ENCODE measurements around the gene CYTH3.

CYTH3 gene

DNA sequence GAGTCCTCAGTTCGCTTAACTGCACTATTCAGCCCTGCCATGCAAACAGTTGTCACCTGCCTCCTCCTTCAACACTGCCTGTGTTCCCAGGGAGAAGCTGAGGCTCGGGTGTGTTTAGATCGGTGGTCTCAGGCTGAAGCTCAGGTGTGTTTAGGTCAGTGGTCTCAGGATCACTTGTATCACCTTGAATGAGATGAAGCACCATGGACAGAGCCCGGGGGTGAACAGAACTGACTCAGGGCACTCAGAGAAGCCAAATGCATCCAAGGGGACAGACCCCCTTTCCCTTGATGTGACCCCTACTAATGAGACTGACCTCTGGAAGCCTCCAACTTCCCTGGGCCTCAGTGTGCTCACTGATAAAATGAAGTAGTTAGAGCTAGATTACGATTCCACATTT is 84.0 kb downstream of the CYTH3 start:
- DNase-seq = no peak

DNA sequence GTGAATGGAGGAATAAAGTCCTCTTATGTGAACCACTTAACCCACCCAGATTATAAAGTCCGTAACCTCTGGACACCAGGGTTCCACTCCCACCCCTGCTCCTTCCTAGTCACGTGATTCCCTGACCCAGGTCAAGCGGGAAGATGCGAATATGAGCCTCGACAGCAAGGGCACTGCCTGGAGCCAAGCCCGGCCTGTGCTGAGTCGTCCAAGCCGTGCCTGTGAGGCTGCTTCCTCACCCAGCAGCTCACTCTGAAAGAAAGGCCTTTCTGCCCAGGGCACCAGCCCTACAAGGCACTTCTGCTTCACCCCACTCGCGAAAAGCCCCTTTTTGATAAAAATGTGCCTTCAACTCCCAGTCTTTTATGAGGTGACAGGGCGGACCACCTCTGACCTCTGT is 85.8 kb downstream of the CYTH3 start:
- no peak for DNase-seq

DNA sequence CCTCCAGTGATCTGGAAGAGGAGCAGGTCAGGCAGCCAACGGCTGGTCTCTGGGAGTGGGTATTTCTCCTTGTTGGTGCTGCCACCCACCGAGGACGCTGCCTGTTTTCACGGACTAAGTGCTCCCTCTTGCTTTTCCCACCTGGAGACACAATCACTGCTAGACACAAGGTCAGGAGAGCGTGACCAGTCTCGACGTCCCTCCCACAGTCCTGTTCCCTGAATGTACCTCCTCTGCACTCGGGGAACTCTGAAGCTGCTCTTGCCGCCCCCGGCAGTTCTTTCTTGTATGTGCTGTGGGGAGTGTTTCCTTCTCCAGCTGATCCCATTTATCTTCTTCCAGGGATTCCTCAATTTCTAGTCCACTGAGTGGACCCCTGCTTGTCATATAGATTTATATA is 89.4 kb downstream of the CYTH3 start:
- no peak for DNase-seq

DNA sequence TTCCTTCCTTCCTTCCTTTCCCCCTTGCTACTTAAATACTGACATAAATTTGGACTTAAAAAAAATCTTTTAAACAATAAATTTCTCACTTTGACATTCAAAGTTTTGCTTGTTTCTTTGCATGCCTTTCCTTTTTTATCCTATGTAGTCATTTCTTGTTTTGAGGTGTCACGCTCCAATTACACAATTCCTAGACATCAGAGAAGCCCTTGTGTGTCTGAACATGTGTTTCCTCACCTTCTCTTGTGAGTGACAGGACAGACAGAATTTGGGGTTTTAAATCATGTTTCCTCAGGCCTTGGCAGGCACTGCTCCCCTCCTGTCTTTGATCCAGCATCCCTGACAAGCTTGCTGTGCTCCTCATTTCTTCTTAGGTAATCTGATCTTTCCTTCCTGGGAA is 91.3 kb downstream of the CYTH3 start:
- no peak for DNase-seq

DNA sequence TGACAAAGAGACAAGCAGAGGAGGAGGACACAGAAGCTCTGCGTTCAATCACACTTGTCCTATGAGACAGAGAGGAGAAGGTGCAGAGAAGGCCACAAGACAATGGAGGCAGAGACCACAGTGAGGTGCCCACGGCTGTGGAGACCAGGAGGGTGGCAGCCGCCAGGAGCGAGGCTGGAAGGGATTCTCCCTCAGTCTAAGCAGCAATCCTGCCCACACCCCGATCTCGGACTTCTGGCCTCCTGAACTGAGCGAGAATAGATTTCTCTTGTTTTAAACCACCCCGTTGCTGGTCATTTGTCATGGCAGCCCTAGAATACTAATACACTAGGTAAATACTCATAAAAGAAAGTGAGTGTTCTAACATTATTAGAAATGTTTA is 92.1 kb downstream of the CYTH3 start:
- DNase-seq = no peak

DNA sequence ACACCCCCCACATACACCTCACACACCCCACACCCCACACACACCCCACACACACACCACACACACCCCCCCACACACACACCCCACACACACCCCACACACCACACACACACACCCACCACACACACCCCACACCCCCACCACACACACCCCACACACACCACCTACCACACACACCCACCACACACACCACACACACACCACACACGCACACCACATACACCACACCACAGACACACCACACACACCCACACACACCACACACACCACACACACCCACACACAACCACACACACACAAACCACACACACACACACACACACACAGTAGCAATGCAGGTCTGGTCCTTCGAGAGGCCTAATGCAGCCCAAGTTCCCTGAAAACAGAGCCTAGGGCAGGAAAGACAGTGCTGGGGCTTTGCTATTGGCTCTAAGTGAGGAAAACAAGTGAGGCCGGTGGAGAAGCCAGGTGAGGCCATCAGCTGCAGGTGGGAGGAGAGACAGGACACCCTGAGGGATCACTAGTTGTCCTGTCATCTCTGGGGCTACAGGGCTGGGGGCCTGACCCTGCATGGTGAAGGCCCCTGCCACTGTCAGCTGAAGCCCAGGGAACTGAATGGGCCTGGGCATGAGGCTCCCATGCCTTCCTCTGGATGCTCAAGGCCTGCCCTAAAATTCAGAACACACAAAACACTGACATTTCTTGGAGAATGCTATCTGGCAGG is 92.6 kb downstream of the CYTH3 start:
- no peak for DNase-seq

DNA sequence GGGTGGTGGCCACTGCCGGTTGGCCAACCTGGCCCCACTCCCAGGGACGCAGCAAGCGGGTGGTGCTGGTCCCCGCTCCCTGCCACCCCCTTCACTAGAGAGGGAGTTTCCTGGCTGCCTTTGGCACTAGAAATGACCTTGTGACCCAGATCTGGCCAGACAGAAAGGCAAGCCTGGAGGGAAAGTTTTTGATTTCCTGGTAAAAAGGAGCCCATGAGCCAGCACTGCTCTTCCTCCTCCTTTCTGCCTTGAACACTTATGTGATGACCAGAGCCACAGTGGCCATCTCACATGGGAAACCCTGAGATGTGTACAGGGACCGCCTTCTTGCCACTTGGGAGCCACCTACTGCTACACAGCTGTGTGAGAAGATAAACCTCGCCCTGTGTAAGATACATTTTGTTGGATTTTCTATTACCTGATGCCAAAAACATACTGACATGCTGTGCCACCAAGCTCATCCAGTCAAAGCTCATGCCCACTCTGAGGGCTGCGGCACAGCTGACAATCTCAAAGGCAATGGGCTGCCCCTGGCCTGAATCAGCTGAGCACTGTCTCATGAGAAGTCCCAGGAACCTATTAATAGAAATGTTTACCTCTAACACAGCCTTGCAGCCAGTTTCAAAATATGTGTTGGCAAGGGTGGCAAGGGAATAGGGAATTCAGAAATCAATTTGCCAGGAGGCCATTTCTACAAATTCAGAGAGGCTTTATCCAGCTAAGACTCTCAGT is 94.0 kb downstream of the CYTH3 start:
- DNase-seq = no peak

DNA sequence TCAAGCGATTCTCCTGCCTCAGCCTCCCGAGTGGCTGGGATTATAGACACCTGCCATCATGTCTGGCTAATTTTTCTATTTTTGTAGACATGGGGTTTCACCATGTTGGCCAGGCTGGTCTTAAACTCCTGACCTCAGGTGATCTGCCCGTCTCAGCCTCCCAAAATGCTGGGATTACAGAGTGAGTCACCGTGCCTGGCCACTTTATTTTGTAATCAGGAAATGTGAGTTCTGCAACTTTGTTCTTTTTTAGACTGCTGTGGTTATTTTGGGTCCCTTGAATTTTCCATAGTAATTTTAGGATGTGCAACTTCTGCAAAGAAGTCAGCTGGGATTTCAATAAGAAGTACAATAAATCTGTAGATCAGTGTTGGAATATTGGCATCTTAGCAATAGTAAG is 96.8 kb downstream of the CYTH3 start:
- DNase-seq = no peak

DNA sequence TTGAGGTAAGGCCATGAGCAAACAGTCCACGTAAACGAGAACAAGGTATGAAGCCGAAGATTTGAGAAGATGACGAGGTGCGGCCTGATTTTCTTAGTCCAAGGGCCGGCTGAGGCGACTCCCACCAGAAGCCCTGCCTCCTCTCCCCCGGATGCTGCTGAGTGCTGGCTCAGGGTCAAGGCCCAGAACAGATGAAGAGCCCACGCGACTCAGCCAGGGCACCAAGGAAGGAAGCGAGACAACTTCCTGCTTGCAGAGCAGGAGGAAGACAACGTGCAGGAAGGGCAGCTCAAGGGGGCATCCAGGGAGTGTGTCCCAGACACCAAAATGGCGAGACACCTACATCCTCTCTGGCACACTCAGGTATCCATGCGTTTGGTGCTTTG is 99.5 kb downstream of the CYTH3 start:
- DNase-seq = no peak

DNA sequence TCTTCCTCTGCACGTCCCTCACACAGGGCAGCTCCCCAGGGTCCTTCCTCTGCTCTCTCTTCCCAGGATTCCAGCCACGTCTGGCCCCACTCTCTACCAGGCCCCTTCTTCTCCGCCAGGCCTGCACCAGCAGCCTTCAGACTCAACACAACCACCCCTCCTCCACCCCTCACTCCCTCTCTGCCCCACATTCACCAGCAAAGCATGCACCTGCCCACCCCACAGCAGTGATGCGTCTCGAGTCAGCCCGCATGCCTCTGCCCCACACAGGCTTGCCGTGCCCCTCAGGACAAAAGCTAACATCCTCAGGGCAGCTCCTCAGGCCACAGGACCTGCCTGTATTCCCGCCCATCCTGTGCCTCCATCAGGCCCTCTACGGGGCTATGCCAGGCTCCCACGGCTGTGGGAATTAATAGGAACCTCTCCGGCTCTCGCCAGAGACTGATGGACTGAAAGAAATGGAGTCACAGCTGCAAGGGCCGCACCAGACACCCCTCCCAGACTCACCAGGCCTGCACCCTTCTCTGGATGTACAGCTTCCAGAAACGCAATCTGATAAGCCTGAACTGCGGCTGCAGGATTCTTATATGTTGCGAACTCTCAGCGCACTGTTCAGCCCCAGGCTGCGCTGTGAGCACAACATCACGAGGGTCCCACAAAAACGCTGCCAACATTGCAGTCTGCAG is 100.1 kb downstream of the CYTH3 start:
- no peak for DNase-seq

DNA sequence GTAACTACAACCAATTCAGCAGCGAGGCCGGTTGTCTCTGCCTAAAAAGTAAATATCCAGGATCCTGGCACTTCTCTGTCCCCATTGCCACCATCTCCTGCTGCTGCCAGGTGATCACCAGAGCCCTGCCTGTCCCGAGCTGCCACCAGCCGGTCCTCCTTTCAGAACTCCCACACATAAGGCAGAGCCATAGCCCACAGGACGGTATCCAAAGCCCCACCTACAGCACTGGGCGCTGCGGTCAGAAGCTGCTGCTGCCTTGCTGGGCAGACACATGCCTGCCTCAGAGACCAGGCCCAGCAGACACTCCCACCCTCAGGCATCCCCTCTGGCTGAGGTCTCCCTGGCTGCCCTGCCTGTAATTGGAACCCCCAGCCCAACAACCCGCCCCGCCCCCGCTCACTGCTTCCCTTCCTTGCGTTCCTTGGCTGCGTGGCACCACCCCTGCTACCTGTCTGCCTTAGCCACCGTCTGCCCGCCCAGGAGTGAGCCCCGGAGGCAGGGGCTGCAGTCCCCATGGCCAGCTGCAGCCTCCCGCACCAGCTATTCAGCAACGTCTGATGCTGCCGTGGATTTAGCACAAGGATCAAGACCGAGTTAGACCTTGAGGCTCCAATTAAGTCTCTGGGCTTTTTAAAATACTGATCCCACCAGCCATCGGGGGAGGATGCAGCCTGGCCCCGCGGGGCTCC is 100.7 kb downstream of the CYTH3 start:
- no peak for DNase-seq

DNA sequence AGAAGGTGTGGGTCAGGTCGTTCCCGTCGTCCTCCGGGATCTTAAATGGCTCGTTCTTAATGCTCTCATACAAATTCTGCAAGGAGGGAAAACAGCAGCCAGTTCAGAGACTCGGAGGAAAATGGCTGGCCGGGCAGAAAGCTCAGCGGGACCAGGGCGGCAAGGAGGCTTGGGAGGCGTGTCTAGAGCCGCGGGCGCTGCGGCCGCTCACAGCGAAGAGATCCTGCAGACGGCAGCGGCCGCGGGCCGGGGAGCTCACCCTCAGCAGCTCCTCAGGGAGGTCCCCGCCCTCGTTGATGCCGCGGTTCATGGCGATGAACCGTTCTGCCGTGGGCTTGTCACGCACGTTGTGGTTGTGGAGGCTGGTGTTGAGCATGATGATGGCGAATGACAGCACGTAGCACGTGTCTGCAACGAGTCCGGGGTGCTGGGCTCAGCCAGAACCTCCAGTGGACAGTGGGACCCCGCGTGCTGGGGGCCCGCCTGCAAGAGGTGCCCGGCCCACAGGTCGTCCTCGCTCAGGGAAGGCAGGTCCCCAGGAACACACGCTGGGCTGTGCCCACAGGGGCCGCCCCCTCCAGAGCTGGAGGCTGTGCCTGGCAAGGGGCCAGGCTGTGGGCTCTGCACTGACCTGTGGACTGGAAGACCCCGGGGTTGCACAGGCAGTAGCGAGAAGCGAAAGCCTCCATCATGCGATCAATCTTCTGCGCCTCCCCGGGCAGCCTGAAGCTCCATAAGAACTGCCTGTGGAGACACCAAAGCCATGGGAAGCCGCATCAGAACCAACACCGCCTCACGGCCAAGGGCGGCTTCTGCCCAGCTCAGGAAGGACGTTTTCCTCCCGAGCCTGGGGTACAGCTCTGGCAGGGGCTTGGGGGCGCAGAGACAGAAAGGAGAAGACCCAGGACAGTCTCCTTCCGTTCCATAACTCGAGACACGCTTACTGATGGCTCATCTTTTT is 101.6 kb downstream of the CYTH3 start:
- no peak for DNase-seq

DNA sequence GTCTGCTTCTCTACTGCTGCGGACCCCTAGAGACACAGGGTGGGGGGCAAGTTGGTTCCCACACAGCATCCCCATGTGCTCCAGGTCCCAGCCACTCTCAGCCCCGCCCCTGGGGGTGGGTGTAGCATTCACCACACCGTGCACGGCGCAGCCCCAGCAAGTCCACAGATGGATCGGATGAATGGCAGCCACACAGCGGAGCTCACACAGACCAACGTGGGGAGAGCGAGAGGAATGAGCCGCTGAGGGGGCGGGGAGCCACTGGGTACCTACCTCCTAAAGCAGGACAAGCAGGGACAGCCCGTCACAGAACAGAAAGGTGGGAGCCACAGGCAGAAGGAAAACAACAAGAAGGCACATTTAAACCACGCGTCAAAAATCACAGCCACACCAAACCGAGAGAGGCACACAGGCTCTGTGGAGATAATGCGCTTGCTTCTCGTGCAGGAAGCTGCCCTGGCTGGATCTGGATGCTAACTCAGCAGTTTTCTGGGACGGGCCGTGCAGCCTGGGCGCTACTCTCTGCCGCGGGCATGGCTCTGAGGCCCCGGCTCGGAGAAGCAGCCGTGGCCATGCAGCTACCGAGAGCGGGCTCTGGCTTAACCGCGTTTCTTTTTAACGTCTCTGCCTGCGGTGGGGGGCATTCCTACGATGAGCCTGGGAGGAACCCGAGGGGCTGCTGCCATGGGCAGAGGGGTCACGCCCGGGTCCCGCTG is 102.5 kb downstream of the CYTH3 start:
- no peak for DNase-seq

DNA sequence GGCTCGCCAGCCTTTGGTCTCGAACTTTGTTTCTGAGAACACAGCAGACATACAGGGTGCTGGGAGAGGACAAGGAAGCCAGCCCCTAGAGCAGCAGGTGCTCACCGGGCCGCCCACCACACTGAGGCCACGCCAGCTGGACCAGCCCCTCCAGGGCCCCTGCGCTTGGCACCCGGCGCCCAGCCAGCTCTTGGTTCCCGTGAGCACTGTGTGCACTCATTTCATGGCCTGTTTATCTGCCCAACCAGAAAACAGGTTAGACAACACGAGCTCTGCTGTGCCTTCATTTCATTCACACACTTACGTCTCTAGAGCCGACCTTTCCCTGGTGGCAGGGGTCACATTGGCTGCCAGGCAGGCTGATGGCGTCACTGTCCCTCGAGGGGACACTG is 104.0 kb downstream of the CYTH3 start:
- DNase-seq = peak; percentile 48

DNA sequence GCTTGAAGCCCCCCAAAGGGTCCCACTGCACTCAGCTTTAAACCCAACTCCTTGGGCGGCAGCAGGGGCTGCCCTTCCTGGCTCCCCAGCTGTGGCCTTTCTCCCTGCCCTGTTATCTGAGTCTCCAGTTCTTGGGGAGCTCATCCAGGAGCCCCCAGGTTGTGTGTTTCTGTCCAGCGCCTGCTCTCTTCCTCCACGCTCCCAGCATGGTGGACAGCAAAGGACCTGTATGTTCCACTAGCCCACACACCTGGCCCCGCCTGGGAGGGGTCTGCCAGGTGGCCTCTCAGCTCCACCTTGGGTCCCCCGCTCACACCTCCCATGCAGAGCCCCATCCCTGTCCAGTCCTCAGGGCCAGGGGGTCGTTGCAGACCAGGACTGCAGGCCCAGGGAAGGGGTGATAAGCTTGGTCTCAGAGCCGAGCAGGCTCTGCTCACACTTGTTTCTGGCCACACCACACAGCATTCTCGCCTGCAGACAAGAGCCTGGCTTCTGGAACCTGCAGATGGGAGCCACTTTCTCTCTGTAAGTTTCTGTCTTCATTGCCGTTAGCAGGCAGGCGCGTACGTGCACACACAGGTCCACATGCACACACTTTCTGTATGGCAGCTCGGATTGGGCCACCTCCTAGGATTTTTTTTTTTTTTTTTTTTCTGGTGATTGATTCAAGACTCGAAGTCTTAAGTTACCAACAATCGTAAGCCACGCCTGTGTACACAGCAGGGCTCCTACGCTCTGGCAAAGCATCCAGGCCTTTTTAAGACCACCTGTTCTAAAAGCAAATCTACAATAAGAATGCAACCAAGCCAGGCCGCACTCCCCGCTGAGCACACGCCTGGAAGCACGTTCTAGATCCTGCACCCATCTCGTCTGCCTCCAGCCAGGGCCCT is 104.6 kb downstream of the CYTH3 start:
- DNase-seq = peak; percentile 91

DNA sequence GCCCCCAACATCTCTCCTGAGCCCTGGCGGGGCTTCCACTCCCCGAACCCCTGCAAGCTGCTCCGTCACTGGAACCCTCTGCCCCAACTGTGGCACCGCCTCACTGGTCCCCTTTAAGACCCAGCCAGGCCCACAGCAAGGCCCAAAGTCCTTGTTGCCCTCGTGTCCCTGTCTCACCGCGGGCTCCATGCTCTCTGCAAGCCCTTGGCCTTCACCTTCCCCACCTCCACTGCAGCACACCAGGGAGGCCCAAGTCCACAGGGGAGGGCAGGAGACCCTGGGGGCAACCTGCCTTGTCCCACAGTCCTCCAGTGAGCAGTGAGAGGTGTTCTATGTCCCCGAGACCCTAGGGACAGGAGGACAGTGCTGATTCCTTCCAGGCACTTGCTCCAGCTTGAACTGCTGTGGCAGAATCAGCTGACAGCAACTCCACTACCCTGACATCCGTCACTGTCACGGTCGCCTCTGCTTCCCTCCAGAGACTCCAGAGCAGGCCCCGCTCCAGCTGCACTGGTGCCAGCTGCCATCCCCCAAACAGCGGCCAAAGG is 105.3 kb downstream of the CYTH3 start:
- DNase-seq = peak; percentile 61

DNA sequence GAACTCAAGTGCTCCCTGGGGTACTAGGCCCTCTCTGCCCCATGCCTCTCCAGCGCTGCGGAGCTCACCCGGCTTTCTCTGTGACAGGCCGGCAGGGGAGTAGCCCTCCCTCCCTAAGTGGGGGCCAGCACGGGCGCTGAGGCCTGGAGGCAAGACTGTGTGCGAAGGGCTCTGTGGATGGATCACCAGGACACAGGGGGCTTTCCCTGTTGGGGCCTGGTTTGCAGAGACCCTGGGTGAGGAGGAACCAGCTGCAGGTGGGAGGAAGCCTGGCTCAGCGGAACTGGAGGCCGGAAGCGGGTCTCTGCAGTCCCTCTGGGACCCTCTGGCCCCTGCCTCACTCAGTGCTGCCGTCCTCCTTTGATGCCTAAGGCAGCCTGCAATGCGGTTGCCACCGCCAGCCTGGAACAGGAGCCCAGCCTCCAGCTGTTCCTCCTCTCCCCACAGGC is 106.0 kb downstream of the CYTH3 start:
- DNase-seq = no peak

DNA sequence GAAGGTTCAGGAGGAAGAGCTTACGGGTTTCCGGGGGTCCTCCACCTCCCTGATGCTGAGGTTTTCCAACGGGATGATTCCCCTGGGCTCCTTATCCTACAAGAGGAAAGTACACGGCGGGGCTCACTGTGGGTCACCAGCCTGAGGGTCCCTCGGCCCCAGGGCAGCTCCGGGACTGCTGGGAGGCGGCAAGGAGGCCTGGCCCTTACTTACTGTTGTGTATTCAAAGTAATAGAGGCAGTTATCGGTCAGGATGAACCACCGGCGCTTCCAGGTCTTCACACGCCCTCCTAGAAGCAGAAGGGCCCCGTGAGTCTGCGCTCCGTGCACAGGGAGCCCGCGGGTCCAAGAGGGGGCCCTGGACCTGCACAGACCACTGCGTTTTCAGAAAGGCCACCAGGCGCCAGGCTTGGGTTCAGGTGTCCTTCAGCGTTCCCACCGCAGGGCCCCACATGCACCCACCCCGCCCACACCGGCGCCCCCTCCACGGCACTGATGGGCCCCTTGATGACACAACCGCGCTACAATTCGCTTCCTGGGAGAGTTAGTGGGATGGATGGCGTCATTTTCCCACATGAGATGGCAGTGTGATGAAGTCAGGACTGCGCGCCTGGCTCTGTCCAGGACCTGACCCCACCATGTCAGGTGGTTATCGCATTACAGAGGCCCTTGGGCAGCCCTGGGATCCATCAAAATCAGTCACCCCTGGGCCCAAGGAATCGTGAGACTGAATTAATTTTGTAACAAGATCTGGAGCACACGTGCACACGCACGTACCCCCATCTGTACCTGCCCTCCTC is 106.7 kb downstream of the CYTH3 start:
- DNase-seq = no peak

DNA sequence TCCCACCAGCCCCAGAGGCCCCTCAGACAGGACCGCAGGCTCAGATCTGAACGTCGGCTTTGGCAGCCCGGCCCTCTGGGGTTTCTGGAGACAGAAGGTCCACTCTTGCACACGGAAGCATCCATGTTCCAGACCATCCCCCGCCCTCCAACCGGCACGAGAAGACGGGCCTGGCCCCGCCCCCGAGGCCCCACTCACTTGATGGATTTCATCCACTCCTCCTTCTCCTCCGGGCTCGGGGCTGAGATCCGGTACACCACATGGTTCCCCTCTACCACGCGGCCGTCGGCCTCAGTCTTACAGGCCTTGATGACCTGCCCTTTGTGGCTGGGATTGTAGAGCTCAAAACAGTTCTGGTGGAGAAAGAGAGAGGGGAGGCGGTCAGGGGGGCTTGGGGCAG is 107.3 kb downstream of the CYTH3 start:
- no peak for DNase-seq
